Fibroblast of peridontal ligament (primary cell): ENCODE results near the gene MCRIP2.
A peak's percentile ranks its signal among the peaks of the same experiment; 100 is the strongest.
"Not testable (repeated sequence)": the region's sequence is repeated elsewhere in the genome, so short reads cannot be mapped to it uniquely, and the experiment has no call there.

Experiments used
- DNase-seq: peaks from one replicate; pipeline ENCODE4 v3.0.0-alpha.2; 2010; ENCODE audit errors: extremely low read depth

MCRIP2 gene, protein sequence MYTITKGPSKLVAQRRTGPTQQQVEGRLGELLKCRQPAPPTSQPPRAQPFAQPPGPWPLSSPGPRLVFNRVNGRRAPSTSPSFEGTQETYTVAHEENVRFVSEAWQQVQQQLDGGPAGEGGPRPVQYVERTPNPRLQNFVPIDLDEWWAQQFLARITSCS

DNA sequence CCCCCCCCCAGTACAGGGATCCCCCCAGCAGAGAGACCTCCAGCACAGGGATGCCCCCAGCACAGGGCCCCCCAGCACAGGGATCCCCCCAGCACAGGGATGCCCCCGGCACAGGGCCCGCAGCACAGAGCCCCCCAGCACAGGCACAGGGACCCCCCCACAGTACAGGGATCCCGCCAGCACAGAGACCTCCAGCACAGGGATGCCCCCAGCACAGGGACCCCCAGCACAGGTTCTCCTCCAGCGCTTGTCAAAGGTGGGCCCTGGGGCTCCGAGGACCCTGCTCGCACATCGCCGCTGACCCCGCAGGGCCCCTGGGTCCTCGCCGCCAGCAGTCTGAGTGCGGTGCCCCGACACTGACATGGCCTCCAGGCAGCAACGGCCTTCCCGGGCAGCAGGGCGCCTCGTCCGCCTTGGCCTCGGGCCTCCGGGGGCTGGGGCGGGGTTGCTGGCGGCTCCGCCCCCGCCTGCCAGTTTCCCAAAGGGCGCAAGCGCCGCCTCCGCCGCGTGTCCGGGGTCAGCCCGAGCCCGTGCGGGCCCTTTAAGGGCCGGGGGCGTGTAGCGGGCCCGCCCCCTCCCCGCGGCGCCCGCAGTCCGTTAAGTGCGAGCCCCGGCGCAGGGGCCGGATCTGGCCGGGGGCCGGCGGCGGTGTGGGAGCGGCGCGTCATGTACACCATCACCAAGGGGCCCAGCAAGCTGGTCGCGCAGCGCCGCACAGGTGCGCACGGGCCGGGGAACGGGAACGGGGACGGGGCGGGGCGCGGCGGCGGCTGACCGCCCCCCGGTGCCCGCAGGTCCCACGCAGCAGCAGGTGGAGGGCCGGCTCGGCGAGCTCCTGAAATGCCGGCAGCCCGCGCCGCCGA lies at the start of gene MCRIP2:
MCRIP2 (plus strand) TSS at position 503 of the 863 bp plus-strand sequence; CDS start at position 667, 164 bp downstream.
- DNase-seq: peak; percentile 60

DNA sequence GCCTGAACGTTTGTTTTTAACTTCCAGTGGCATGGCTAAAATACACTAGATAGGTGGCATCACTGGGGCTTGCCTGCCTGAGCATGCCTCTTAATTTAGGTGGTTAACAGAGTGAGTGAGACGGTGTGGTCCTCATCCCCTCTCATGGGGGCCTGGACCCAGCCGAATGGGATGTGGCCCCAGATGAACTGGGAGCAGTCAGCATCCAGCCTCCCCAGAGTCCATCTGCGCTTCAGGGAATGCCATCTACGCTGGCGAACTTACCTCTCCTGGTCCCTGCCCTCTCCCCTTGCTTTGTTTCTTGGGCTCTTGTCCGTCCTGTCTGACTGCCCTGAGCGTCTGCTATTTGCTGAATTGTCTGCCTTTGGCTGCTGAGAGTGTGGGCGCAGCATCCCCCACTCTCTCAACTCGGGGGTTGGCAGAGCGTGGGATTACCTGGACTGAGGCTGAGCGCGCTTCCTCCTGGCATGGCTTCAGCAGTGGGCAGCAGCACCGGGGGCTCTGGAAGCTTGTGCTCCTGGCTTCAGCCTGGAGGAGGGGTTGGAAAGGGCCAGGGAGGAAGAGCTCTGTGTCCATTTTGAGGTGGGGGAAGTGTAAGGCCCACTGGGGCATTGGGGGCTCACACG lies 49.6 kb upstream of the MCRIP2 start:
- DNase-seq: no peak

DNA sequence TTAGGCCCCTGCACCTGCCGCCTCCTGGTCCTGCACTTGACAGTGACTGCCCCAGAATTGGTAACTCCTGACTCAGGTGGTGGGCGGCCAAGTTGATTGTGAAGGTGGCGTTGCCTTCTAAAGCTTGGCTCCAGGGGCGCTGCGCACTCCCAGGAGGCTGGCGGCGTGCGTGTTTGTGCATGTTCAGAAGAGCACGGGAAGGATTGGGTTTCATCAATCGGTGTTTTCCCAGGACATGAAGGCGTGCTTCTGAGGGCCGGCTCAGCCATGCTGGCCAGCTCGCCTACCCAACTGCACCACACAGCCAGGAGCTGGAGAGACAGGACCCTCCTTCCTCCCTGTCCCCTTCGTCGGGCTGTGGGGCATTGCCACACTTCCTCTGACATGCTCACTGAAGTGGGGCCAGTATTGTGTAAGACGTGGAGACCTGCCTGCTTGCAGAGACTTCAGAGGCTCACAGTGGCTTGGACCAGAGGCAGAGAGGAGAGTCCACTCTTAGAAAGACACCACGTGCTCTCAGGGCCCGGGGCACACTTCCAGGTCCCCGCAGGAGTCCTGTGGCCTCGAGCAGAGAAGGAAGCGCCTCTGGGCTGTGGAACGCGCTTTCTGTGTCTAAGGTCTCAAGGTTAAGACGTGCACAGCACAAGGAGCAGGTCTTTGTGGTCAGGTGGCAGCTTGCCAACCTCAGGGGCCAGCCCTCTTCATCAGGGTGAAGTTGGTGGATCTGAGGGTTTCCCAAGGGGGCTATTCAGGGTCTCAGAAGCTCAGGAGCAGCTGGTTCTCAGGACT lies 48.9 kb upstream of the MCRIP2 start:
- DNase-seq: no peak

DNA sequence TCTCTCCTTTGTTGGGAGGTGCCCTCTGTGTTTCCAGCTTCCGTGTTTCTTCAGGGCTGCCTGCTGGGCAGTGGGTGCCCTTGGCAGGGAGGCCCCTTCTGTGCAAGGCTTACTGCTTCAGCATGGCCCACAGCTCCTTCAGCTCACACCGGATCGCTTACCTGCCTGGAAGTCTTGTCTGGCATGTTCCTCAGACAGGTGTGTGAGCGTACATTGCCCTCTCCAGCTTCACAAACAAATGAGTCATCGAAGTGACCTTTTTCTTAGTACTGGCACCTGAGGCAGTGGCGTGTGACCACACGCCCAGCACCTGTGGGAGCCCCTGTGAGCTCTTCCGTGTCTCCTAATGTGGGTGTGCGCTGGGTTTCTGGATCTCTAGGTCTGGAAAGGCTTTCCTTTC lies 48.2 kb upstream of the MCRIP2 start:
- no peak for DNase-seq

DNA sequence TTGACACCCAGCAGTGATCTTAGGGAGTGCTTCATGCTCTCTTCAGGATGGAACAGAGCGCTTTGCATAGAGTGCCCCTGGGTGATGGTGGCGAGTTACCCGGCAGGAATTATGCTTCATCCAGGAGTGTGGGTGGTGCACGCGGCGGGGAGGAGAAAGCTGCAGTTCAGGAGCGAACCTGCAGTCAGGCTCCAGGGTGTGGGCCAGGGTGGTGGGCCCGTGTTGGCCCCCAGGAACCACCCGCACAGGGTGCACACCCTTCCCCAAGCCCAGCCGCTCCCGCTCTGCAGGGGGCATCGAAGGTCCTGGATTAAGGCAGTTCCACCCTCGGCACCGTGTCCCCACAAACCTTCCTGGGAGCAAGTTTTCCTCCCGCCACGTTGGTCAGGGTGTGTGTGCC lies 47.8 kb upstream of the MCRIP2 start:
- no peak for DNase-seq

DNA sequence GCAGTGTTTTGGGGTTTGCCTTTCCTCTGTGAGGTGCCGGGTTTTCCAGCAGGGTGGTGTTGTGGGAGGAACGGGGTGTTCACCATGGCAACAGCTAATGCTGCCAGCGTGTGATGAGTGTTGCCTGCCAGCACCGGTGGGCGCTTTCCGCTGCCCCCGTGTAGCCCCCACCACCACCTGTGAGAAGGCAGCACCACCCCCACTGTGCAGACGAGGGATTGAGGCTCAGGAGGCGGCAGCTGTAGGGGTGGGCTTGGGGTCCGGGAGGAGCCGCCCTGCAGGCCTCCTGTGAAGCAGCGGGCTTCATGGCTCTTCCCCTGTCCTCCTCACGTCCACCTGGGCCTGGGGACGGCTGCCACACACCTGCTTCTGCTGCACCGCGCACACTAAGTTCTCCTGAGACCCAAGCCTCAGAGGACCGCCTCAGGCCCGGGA lies 46.5 kb upstream of the MCRIP2 start:
- no peak for DNase-seq

DNA sequence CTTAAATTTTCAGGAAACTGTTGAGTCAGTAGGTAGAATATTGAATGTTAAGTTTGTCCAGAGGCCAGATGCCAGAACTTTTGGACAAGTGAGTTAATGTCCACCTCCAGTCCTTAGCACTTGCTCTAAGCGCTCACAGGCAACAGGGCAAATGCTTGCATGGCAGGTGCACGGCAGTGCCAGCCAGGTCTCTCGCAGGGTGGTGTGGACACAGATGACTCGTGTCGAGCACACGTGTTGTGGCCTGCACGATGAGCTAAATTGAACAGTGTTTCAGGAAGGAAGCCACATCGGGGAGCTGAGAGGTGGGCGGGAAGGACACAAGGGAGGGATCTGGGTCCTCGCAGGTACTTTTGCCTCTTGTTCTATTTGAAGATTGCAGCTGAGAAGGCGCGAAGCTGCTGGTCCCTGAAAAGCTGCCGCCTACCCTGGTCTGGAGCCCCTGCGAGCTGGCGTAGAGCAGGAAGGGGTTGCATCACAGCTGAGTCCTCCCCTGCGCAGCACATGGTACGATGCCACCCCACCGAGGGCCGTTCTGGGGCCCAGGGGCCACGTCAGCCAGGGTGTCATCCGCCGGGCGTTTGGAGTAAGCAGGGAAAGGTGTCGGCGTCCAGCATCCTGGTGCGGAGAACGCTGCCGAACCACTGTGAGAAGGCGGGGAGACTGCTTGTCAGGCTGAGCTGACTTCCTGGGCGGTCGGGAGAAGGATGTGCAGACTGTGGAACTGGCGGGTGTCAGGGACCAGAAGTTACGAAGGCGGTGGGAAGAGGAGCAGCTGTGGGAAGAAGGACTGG lies 45.5 kb upstream of the MCRIP2 start:
- no peak for DNase-seq

DNA sequence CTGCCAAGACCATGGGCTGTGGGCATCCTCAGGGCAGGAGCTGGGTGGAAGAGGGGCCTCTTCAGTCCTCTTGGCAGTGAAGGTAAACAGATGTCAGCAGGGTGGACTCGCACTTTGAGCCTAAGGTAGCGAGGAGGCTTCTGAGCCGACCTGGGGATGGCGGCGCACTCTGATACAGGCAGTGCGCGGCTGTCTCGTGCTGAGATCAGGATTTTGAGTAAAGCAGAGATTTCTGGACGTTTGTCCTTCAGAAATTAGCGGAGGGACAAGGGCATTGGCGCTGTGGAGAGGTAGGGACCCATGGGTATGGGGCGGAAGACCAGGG lies 44.9 kb upstream of the MCRIP2 start:
- no peak for DNase-seq

DNA sequence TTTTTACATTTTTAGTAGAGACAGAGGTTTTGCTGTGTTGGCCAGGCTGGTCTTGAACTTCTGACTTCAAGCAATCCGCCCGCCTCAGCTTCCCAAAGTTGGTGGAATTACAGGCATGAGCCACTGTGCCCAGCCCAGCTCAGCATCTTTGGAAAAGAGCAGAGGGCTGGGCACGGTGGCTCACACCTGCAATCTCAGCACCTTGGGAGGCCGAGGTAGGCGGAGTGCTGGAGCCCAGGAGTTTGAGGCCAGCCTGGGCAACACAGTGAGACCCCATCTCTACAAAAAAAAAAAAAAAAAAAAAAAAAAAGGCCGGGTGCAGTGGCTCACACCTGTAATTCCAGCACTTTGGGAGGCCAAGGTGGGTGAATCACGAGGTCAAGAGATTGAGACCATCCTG lies 44.0 kb upstream of the MCRIP2 start:
- DNase-seq: not testable (repeated sequence)

DNA sequence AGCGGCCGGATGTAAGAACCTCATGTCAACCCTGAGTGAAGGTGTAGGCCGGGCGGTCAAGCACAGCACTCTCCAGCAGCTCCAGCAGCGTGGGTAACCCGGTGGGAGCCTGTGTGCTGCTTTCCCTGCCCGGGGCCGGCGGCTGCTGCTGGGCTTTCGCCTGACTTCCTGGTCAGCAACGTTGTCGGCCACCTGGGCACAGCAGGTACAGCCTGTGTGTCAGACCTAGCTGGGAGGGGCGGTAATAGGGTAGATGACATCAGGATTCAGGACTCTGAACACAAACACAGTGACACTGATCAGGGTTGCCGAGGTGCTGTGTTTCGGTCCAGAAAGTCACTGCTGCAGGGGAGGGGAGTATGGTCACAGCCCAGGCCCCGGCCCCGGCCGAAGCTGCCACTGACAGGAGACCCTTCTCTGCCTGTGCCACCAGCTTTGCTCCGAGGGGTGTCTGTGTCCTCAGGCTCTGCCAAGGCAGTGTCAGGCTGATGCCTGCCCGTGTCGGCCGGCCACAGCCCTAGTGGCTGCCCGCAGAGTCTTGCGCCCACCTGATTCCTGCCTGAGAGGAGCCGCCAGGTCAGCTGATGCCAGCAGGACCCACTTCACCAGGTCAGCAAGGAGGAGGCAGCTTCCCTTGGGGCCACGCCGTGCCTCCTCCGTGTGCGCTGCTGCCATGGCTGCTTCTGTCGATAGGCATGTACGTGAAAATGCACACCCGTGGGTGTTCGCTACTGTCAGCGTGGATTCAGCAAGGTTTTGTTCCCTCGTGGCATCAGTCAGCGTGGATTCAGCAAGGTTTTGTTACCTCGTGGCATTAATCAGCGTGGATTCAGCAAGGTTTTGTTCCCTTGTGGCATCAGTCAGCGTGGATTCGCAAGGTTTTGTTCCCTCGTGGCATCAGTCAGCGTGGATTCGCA lies 42.5 kb upstream of the MCRIP2 start:
- no peak for DNase-seq

DNA sequence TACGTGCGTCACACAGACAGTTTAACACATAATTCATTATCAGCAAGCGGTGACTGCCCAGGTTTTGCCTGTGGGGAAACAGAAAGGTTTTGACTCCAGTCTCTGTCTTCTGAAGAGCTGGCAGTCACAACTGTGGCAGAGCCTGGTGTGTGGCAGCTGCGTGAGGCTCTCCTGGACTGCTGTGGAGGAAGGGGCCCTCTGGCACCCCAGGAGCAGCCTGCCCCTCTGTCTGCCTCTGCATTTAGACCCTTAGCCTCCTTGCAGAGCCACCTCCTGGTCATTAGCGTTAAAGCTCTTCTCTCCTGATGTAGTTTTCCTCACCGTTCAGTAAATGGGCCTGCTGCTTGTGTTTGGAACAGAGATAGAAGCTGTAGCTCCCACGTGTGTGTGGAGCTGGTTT lies 40.8 kb upstream of the MCRIP2 start:
- DNase-seq: peak; percentile 6

DNA sequence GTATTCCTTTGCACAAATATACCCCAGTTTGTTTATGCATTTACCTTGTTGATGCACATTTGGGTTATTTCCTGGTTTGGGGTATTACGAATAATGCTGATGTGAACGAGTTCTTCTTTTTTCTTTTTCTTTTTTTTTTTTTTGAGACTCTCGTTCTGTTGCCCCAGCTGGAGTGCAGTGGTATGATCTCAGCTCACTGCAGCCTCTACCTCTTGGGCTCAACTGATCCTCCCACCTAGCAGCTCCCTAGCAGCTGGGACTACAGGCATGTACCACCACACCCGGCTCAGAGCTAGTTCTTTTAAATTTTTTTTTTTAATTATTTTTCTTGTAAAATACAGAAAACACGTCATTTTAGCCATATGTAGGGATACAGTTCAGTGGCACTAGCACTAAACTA lies 37.7 kb upstream of the MCRIP2 start:
- DNase-seq: no peak

DNA sequence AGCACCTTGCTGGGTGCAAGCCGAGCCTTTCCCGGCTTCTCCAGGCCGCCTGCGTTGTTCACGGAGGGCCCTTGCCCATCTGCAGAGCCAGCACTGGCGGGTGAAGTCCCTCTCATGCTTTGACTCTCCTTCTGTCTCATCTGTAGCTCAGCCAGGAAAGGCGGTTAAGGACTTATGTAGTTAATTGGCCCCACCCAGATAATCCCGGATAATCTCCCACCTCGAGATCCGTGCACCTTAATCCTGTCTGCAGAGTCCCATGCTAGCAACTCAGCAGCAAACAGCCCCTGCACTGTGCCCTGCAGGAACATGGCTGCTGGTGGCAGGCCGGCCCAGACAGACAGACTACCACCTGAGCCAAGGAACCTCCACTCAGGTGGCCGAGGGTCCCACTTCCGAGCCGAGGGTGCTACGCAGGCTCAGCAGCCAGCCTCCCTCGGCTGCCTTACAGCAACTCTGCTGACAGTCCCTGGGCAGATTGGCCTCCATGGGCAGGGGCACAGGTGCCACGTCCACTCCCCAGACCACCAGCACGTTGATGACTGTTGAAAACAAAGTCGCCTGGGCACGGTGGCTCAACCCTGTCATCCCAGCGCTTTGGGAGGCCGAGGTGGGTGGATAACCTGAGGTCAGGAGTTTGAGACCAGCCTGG lies 34.8 kb upstream of the MCRIP2 start:
- DNase-seq: no peak

DNA sequence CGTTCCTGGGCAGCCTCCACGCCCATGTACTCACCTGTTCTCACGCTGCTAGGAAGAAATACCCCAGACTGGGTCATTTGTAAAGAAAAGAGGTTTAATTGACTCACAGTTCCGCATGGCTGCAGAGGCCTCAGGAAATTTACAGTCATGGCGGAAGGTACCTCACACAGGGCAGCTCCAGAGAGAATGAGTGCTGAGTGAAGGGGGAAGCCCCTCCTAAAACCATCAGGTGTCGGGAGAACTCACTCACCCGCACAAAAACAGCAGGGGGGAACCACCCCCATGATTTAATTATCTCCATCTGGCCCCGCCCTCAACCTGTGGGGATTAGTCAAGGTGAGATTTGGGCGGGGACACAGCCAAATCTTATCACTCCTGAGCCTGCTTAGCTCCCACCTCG lies 33.6 kb upstream of the MCRIP2 start:
- DNase-seq: no peak

DNA sequence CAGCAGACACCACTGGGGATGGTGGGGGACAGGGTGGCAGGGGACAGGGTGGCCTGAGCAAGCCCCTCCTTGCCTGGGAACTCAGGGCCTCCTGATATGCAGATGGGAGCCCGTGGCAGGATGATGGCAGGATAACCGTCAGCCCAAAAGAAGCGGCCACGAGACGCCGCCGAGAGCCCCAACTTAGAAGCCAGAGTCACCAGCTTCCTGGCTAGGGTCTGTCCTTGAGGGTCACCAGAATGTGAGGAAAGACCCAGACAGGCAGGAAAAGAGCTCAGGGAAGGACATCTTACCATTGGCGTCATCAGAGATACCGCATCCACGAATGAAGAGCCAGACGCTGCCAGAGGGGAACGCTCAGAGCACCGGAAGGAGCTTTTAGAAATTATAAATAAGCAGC lies 32.3 kb upstream of the MCRIP2 start:
- no peak for DNase-seq

DNA sequence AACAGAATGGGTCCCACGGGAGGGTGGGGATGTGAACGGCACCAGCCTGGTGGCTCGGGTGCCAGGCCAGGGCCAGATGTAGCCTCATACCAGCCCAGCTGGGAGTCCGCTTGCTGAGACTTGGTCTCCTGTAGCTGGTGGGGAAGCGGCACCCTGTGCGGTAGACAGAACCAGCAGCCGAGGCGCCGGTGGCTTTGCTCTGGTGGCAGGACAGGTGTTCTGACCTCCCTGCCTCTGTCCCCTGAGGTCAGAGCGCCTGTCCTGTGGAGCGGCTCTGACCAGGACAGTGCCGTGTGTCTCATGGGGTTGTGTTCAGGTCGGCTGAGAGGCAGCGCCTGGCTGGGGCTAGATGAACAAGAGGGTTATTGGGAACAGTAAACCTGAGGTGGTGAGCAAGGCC lies 31.6 kb upstream of the MCRIP2 start:
- DNase-seq: no peak

DNA sequence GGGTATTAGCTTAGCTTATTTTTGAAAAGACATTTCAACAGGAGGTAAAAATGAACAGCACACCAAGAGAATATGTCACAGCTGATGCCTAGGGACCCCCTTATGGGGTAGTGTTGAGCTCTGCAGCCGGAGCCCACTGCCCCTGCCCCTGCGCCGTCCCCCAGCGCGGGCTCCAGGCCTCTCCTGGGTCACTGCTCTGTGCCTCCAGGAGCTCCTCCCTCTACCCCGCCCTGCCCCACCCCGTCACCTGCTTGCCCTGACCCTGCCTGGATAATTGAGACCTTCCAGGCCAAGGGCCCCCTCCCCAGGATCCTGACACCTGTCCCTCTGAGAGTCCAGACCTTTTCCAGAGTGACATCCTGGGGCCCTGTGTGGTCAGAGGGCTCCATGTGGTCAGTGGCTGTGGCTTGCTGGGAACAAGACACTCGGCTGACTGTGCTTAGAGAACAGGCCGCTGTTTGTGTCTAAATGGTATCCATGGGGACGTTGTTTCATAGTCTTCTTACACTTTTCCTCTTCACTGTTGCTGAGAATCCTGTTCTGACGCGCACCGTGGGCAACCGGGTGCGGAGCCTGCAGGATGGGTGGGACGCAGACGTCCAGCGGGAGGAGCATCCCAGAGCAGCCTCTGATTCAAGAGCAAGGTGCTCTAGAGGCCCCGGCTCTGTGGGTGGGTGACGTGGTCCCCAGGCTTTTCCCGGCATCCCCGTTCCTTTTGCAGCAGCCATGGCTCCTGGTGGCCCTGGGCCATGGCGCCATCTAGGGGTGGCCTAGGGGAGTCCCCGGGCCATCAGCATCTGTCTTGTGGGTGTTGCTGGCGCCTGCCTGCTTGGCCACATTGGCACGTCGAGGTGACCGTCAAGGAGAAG lies 30.9 kb upstream of the MCRIP2 start:
- peak; percentile 8 for DNase-seq

DNA sequence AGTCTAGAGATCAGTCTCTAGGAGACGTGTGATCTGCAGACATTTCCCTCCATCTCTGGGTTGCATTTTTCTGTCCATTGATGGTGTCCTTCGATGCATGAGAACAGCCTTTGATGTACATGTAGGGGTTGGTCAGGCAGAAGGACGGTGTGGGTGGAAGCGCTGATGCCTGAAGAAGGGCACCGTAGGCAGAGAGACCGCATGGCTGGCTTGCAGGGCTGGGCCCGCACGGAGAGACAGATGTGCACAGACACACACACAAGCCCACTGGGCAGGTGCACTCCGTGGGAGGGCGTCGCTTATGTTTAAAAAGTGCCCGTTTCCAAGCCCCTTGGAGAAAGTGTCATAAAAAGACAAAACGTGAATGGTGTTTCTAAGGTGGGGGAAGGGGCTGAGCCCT lies 26.5 kb upstream of the MCRIP2 start:
- DNase-seq: no peak
